HFFc6 (cell line): ENCODE data around the gene SEPTIN10. TPM values are rescaled to one million over a fixed set of nuclear protein-coding genes. Genes with fewer than 3 reads are reported as not detected.
A peak's percentile ranks its signal among the peaks of the same experiment; 100 is the strongest.

Source experiments
- DNase-seq: peaks from one replicate; pipeline ENCODE4 v3.0.0-alpha.2; 2018
- H3K27ac Mint-ChIP-seq: 2 replicates; pipeline ENCODE4 v1.8.0; 2020; ENCODE audit warnings: mild to moderate bottlenecking, mixed read lengths
- H3K27me3 Mint-ChIP-seq: 2 replicates; pipeline ENCODE4 v1.8.0; 2021; ENCODE audit warnings: mild to moderate bottlenecking, moderate library complexity, mixed read lengths; ENCODE audit not compliant: insufficient read depth
- H3K36me3 Mint-ChIP-seq: 2 replicates; pipeline ENCODE4 v1.8.0; 2021; ENCODE audit warnings: low read depth, mixed read lengths
- H3K4me1 Mint-ChIP-seq: 2 replicates; pipeline ENCODE4 v1.8.0; 2020; ENCODE audit warnings: low read depth, mixed read lengths
- H3K4me3 Mint-ChIP-seq: 2 replicates; pipeline ENCODE4 v1.8.0; 2020; ENCODE audit warnings: mild to moderate bottlenecking, moderate library complexity, mixed read lengths
- H3K9me3 Mint-ChIP-seq: 2 replicates; pipeline ENCODE4 v1.8.0; 2020; ENCODE audit warnings: mild to moderate bottlenecking, mixed read lengths
- CTCF ChIP-seq: fragments of 200-600 bp; sonication (generic); IDR thresholded peaks from 2 replicates; pipeline ENCODE4 v1.5.0; 2021; ENCODE audit warnings: antibody characterized with exemption, mild to moderate bottlenecking
- total RNA-seq, 6 experiments: library from RNA; stranded (reverse); fragmentation: NEBNext Ultra II Directional; extraction: Animal tissue kit (Norgen Biotek cat#: 25700); gene quantifications; 2 replicates in 1 of 6; 3 replicates in 5 of 6; pipeline ENCODE4 v1.2.3, GENCODE V29; 2021

Gene SEPTIN10
- total RNA-seq, 6 experiments from 2014 or later = 102 to 127 (median 114) TPM

- peak overlapping the region; percentile 74 for H3K4me3 Mint-ChIP-seq
- no peaks in the 10 kb centered on the region for H3K27me3 Mint-ChIP-seq
- peak; percentile 80 for DNase-seq
- peaks cover 61% of the 10 kb centered on the region for H3K4me1 Mint-ChIP-seq
- TF ChIP-seq CTCF = no peak
- H3K36me3 Mint-ChIP-seq = peaks cover 41% of the 10 kb centered on the region
- H3K9me3 Mint-ChIP-seq = no peaks in the 10 kb centered on the region
- H3K27ac Mint-ChIP-seq = peak overlapping the region; percentile 92
Observed at GRCh38 chr2:109555346-109555900, 58.3 kb downstream of the SEPTIN10 start.

GRCh38 chr2:109554758-109555157 is 59.0 kb downstream of the SEPTIN10 start:
- peaks cover 35% of the 10 kb centered on the region for H3K36me3 Mint-ChIP-seq

GRCh38 chr2:109549016-109549590 is 64.7 kb downstream of the SEPTIN10 start:
- no peak for DNase-seq
- no peaks in the 10 kb centered on the region; the same call in none of the 2 replicates for H3K27me3 Mint-ChIP-seq
- peak overlapping the region; percentile 8; the same call in 1 of the 2 replicates for H3K27ac Mint-ChIP-seq
- no peak for TF ChIP-seq CTCF
- H3K36me3 Mint-ChIP-seq = peaks cover 29% of the 10 kb centered on the region
- no peak overlapping the region for H3K4me3 Mint-ChIP-seq
- peaks cover 19% of the 10 kb centered on the region for H3K4me1 Mint-ChIP-seq
- no peaks in the 10 kb centered on the region for H3K9me3 Mint-ChIP-seq

More at GRCh38 chr2:109554758-109555157, 59.0 kb downstream of the SEPTIN10 start:
- Mint-ChIP-seq H3K4me3 (peak overlapping the region; percentile 74), H3K4me1 (peaks cover 54% of the 10 kb centered on the region), H3K27me3 (no peaks in the 10 kb centered on the region), H3K27ac (peak overlapping the region; percentile 92), H3K9me3 (no peaks in the 10 kb centered on the region)
- peak; percentile 32 for DNase-seq
- TF ChIP-seq CTCF = no peak

- Mint-ChIP-seq H3K9me3 (no peaks in the 10 kb centered on the region), H3K4me3 (no peak overlapping the region), H3K27ac (no peak overlapping the region), H3K27me3 (no peaks in the 10 kb centered on the region; the same call in none of the 2 replicates), H3K4me1 (peaks cover 18% of the 10 kb centered on the region), H3K36me3 (peaks cover 23% of the 10 kb centered on the region; the same call in 1 of the 2 replicates)
- peak; percentile 53 for TF ChIP-seq CTCF
- no peak for DNase-seq
Observed at GRCh38 chr2:109547280-109547679, 66.5 kb downstream of the SEPTIN10 start.

- peak; percentile 94 for TF ChIP-seq CTCF
Observed at GRCh38 chr2:109545828-109546713, 67.7 kb downstream of the SEPTIN10 start.

More at GRCh38 chr2:109545828-109546713, 67.7 kb downstream of the SEPTIN10 start:
- H3K4me3 Mint-ChIP-seq = no peak overlapping the region
- H3K36me3 Mint-ChIP-seq = 0 out of 2 replicates have a peak, but pooled peaks cover 25% of the 10 kb centered on the region
- peaks cover 18% of the 10 kb centered on the region for H3K4me1 Mint-ChIP-seq
- no peak overlapping the region for H3K27ac Mint-ChIP-seq
- DNase-seq = peak; percentile 43
- no peaks in the 10 kb centered on the region; the same call in none of the 2 replicates for H3K27me3 Mint-ChIP-seq
- no peaks in the 10 kb centered on the region for H3K9me3 Mint-ChIP-seq
